Neural cell (in vitro differentiated cells): ENCODE data around the gene GDNF.

ENCODE experiments used
- EP300 ChIP-seq: fragments of 450-650 bp; conservative IDR thresholded peaks from 2 replicates; pipeline ENCODE4 v1.6.1; 2014; ENCODE audit warnings: antibody characterized with exemption, mild to moderate bottlenecking, moderate library complexity; ENCODE audit not compliant: poor library complexity, severe bottlenecking
- EZH2 ChIP-seq: fragments of 200-600, 300-800 bp; shearing (Covaris generic), sonication (generic); IDR thresholded peaks from 2 replicates; pipeline ENCODE4 v1.6.1; 2014; ENCODE audit warnings: antibody characterized with exemption, low read length, borderline replicate concordance, mild to moderate bottlenecking; ENCODE audit not compliant: insufficient read depth, poor library complexity, severe bottlenecking
- MXI1 ChIP-seq: fragments of 450-650 bp; conservative IDR thresholded peaks from 2 replicates; pipeline ENCODE4 v1.6.1; 2014; ENCODE audit warnings: antibody characterized with exemption, mild to moderate bottlenecking; ENCODE audit not compliant: poor library complexity, severe bottlenecking
- POLR2AphosphoS5 ChIP-seq: IDR thresholded peaks from 2 replicates; pipeline ENCODE4 v1.6.1; 2012
- RAD21 ChIP-seq: fragments of 450-650 bp; conservative IDR thresholded peaks from 2 replicates; pipeline ENCODE4 v1.6.1; 2014; ENCODE audit warnings: antibody characterized with exemption, mild to moderate bottlenecking, moderate library complexity
- SMC3 ChIP-seq: fragments of 450-650 bp; conservative IDR thresholded peaks from 2 replicates; pipeline ENCODE4 v1.6.1; 2014; ENCODE audit warnings: antibody characterized with exemption, mild to moderate bottlenecking, moderate library complexity; ENCODE audit not compliant: poor library complexity
- TAF1 ChIP-seq: IDR thresholded peaks from 2 replicates; pipeline ENCODE4 v1.6.1; 2012; ENCODE audit warnings: low read depth
- TF ChIP-seq, protein P1 (sequence below): fragments of 450-650 bp; IDR thresholded peaks from 2 replicates; pipeline ENCODE4 v1.5.1; 2014; ENCODE audit warnings: antibody characterized with exemption, mild to moderate bottlenecking, moderate library complexity; ENCODE audit not compliant: poor library complexity, severe bottlenecking
- TF ChIP-seq, protein P2 (sequence below): IDR thresholded peaks from 2 replicates; pipeline ENCODE4 v1.6.1; 2012; ENCODE audit warnings: borderline replicate concordance

DNA sequence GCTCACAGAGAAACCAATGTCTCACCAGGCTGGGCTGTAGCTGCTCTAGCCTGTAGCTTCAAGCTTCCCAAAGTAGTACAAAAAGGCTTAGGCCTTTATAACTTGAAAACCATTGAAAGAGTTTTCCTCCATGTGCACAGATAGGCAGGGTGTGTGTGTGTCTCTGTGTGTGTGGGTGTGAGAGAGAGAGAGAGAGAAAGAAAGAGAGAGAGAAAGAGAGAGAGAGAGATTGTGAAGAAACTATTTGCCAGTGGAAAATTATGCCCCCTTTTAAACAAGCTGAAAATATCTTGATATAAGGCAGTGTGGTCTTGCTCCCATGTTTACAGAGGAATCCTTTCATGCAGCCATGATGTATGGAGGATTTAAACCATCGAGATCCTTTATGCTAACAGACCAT, 17.9 kb upstream of the GDNF start:
- no peak for TF ChIP-seq EZH2
- TF ChIP-seq, protein P1, sequence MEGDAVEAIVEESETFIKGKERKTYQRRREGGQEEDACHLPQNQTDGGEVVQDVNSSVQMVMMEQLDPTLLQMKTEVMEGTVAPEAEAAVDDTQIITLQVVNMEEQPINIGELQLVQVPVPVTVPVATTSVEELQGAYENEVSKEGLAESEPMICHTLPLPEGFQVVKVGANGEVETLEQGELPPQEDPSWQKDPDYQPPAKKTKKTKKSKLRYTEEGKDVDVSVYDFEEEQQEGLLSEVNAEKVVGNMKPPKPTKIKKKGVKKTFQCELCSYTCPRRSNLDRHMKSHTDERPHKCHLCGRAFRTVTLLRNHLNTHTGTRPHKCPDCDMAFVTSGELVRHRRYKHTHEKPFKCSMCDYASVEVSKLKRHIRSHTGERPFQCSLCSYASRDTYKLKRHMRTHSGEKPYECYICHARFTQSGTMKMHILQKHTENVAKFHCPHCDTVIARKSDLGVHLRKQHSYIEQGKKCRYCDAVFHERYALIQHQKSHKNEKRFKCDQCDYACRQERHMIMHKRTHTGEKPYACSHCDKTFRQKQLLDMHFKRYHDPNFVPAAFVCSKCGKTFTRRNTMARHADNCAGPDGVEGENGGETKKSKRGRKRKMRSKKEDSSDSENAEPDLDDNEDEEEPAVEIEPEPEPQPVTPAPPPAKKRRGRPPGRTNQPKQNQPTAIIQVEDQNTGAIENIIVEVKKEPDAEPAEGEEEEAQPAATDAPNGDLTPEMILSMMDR: no peak
- TF ChIP-seq, protein P2, sequence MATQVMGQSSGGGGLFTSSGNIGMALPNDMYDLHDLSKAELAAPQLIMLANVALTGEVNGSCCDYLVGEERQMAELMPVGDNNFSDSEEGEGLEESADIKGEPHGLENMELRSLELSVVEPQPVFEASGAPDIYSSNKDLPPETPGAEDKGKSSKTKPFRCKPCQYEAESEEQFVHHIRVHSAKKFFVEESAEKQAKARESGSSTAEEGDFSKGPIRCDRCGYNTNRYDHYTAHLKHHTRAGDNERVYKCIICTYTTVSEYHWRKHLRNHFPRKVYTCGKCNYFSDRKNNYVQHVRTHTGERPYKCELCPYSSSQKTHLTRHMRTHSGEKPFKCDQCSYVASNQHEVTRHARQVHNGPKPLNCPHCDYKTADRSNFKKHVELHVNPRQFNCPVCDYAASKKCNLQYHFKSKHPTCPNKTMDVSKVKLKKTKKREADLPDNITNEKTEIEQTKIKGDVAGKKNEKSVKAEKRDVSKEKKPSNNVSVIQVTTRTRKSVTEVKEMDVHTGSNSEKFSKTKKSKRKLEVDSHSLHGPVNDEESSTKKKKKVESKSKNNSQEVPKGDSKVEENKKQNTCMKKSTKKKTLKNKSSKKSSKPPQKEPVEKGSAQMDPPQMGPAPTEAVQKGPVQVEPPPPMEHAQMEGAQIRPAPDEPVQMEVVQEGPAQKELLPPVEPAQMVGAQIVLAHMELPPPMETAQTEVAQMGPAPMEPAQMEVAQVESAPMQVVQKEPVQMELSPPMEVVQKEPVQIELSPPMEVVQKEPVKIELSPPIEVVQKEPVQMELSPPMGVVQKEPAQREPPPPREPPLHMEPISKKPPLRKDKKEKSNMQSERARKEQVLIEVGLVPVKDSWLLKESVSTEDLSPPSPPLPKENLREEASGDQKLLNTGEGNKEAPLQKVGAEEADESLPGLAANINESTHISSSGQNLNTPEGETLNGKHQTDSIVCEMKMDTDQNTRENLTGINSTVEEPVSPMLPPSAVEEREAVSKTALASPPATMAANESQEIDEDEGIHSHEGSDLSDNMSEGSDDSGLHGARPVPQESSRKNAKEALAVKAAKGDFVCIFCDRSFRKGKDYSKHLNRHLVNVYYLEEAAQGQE: no peak
- TF ChIP-seq POLR2AphosphoS5: no peak
- TF ChIP-seq TAF1: no peak
- TF ChIP-seq RAD21: no peak
- TF ChIP-seq SMC3: no peak
- no peak for TF ChIP-seq EP300
- TF ChIP-seq MXI1: no peak
